ENCODE data around the gene KAZN.

KAZN gene

GRCh38 chr1:14746393-14746792 is 147.9 kb downstream of the KAZN start:
- no peak for DNase-seq

DNA sequence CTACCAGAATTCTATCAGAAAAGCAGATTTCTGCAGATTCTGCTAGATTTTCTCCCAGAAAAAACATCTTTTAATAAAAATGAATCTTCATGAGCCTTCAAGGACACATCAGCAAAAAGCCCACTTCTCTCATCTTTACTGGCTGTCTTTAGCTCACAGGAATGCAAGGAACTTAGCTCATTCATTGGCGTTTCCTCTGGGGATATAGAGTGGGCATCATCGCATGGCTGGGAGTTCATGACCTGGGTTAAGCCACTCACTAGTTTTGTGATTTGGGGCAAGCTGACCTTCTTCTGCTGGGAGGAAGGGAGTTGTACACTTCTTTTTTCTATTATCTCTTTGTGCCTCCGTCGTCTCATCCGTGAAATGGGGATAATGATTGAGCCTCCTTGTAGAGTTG is 149.7 kb downstream of the KAZN start:
- no peak for DNase-seq

DNA sequence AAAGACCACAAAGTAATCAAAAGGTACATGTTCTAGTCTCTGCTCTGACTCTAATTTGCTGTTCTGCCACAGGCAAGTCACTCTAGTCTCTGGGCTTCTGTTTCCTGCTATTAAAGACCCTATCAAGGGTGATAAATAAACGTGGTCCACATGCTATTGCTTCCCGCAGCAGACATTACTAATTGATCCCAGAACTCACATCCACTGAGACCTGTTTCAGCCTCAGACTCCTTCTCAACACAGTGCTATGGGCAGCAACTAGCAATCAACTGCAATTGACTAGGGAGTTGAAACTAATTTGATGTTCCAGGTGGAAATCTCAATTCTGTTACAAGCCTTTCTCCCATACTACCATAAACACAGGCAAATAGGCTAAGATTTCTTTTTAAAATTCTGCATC is 150.5 kb downstream of the KAZN start:
- no peak for DNase-seq

GRCh38 chr1:14750490-14750889 is 152.0 kb downstream of the KAZN start:
- no peak for DNase-seq

DNA sequence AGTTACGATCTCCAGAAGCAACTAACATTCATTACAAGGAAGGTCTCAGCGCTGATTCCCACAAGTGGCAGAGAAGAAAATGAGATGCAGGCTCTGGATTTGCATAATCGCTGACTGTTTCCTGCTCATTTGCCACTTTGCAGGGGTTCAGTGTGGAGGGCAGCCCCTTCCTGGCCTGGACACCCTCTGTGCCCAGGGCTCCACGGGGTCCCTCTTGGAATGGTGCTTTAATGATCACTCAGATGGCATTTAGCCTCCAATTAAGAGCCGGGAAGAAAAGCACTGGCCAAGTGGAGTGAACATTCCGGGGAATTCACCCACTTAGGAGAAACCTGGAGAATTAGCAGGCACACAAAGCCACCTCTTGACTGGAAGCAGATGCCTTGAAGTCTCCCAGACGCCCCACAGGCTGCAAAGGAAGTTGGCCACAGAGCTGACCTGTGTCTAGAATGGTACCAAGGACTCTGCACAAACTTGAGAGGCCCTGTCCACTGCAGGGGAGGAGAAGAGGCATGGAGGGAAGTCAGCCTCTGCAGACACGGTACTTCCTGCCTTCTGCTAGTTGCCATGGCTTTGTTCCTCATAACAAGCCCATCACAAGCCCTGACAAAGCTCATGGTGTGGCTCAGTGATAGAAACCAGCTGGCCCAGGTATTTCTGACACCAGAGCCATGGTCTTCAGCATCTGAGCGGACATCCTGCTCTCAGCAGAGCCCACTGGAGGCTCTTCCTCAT is 157.2 kb downstream of the KAZN start:
- no peak for DNase-seq

DNA sequence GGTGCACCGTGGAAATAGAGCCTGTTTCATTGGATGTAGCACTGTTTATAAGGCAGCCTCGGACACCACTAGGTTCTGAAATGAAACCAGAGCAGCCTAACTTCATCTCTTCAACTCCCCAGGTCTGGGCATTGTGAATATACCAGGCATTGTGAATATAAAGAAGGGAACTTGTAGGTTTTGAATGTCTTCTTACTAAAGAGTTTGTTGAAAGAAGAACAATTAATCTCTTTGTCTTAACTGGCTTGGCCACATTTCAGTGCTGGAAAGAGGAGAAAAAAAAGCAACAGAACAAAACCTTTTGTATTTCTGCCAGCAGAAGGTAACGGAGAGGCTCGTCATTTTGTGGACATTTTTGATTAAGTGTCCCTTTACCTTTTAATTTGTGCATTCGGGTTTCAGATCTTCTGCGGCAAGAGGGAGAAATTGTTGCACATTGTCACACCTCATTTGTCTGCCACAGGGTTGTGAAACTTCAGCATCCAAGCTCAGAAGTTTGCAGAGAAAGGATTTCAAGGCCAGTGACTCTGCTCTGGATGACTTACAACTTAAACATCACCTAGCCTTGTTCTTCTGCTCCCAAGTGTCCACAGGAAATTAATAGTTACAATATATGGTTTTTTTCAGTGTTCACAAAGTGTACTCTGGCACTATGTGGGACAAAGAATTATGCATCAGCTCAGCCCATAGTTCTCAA is 158.3 kb downstream of the KAZN start:
- DNase-seq: no peak

DNA sequence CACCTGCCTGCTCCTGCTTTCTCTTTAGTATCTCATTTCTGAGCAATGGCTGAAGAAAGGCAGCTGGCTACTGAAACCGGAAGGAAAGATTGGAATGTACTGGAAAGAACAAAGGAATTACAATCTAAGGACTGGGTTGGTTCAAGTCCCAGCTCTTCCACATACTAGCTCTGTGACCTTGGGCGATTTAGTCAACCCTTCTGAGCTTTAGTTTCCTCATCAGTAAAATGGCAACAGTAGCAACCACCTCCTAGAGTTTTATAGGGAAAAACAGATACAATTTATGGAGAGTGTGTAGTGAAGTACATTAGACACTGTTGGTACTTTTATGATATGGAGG is 158.8 kb downstream of the KAZN start:
- no peak for DNase-seq

GRCh38 chr1:14759042-14759818 is 160.7 kb downstream of the KAZN start:
- DNase-seq: no peak

GRCh38 chr1:14759843-14760242 is 161.4 kb downstream of the KAZN start:
- no peak for DNase-seq

DNA sequence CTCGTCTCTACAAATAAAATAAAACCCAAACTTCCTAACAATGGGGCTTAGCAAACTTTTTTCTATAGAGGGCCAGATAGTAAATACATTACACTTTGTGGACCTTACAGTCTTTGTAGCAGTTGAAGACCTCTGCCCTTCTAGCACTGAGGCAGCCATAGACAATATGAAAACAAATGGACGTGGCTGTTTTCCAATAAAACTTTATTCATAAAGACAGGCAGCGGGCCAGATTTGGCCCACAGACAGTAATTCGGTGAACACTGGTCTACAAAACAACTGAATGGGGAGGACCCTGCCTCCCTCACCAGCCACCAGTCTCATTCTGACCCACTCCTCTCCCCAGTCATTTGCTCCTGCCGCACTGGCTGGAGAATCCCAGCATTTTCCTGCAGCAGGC is 162.3 kb downstream of the KAZN start:
- no peak for DNase-seq

GRCh38 chr1:14761291-14762153 is 163.0 kb downstream of the KAZN start:
- DNase-seq: no peak

- DNase-seq: no peak
Observed at GRCh38 chr1:14763977-14764376, 165.5 kb downstream of the KAZN start.

DNA sequence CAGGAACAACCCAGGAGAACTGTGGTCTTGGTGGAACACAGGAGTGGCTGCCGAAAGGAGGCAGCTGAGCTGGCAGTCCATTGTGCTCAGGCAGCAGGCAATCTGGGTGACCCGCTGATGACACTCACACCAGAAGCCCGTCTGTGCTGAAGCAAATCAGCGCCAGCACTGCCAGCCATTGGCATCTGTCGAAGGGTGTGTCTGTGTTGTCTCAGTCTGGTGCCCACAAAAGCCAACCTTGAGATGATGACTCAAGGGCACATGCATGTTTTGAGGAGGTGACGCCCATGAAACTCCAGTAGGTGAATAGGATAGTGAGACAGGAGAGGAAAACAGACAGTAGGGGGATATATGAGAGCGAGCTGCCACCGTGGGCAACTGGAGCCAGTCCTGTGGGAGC is 167.3 kb downstream of the KAZN start:
- no peak for DNase-seq

DNA sequence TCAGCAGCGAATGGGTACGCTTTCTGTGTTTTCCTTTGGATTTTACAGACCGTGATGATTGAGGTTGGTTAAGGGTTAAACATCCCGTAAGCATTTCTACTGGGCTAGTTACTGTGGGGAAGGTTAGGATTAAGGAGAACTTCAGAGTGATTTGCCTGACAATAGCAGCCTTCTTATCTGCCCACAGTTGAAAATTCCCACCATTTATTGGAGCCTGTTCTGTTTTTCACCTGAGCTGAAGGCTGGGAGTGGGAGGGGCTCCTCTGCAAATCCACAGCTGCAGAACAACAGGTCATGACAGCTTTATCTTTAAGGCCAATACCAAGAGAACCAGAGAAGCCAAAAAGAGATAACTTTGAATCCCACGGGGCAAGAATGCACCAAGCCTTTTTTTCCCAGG is 168.6 kb downstream of the KAZN start:
- no peak for DNase-seq

DNA sequence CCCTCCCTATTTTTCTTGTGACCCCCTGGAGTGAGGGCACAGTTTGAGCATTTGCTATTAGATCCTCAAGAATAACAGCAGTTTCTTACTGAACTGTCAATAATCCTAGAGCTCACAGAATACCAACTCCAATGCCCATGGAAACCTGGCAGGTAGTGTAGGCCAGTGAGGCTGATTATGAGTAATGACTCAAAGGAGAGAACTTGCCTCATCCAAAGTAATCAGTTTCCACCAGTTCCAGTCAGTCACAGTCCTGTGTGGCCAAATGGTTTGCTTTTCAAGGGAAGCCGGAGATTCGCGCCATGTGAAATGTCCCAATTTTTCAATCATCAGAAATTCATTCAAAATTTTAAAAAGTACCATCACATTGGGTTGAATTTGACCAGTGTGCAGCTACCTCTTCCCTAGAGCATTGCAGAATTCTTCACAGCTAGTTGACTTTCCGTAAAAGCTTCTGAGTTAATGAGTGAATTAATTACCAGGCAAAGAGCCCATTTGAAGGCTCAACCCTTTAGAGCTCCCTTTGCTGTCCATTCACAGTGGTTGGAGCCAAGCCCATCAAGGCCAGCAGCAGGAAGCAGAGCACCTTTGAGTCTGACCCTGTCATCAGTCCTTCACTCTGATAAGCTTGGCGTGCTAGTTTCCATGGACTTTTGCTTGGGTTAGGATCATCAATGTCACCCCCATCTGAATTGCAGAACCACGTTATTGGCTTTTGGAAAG is 170.3 kb downstream of the KAZN start:
- no peak for DNase-seq

- DNase-seq: no peak
Observed at GRCh38 chr1:14769486-14770274, 171.2 kb downstream of the KAZN start.

DNA sequence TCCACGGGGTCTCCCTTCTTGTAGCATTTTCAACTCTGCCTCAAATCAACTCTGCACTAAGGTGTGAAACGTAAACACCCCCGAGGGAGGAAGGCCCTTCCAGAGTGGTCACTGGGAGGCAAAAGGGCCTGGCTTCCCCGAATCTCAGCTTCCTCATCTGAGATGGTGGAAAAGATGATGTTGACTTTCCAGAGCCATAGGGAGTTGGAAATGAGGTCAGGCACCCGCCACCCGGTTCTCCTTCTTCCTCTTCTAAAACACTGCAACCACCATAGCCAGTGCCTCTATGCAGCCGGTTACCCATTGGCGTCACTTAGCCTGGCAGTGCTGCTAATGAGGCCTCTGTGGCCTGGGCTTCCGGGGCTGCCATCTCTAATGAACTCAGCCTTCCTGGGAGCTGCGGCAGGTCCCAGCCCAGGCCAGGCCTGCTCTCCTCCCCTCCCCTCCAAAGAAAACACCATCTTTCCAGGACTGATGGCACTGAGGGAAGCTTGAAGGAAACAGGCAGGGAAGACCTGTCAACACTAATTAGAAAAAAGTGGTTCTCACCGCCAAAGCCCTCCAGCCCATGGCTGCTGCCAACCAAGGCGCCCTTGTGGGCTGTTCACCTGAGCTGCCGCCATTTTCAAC is 175.0 kb downstream of the KAZN start:
- no peak for DNase-seq

- no peak for DNase-seq
Observed at GRCh38 chr1:14774225-14774624, 175.7 kb downstream of the KAZN start.

- no peak for DNase-seq
Observed at GRCh38 chr1:14774988-14775387, 176.5 kb downstream of the KAZN start.

DNA sequence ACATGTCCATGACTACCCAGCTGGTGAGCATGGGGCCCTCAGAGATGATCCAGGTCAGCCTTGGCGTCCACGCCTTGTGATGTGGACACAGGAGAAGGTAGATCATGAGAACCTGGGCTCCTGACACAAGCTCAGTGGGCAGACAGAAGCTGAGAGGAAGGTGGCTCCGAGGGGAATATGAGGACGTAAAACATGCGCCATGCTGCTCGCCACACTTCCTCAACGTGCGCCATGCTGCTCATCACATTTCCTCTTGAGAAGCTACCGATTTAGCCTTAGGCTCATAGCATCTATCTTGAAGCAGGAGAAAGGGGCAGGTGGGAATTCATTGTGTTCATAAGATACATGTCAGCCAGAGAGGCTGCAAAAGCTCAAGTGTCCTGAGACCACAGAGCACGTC is 176.9 kb downstream of the KAZN start:
- no peak for DNase-seq
